GM23248 (cell line): ENCODE results near the gene PIF1. TPM values are rescaled to one million over a fixed set of nuclear protein-coding genes. Genes with fewer than 3 reads are reported as not detected.
A peak's percentile ranks its signal among the peaks of the same experiment; 100 is the strongest.
"Not testable (repeated sequence)": the region's sequence is repeated elsewhere in the genome, so short reads cannot be mapped to it uniquely, and the experiment has no call there.

Experiments
- DNase-seq: peaks from one replicate; pipeline ENCODE4 v3.0.0-alpha.2; 2015
- H2AFZ ChIP-seq: fragments of 200-600 bp; sonication (generic); 2 replicates; pipeline ENCODE4 v1.6.1; 2016; ENCODE audit warnings: antibody characterized with exemption
- H3F3A ChIP-seq: fragments of 200-600 bp; sonication (generic); 2 replicates; pipeline ENCODE4 v1.6.1; 2016; ENCODE audit warnings: mild to moderate bottlenecking, antibody characterized with exemption, mixed run types; ENCODE audit not compliant: insufficient read depth
- H3K27ac ChIP-seq: fragments of 200-600 bp; sonication (generic); 2 replicates; pipeline ENCODE4 v1.5.1; 2016; ENCODE audit warnings: mild to moderate bottlenecking
- H3K27me3 ChIP-seq: fragments of 200-600 bp; sonication (generic); replicated peaks from 2 replicates; pipeline ENCODE4 v1.6.1; 2016; ENCODE audit warnings: mild to moderate bottlenecking; ENCODE audit not compliant: insufficient read depth
- H3K36me3 ChIP-seq: fragments of 200-600 bp; sonication (generic); 2 replicates; pipeline ENCODE4 v1.6.1; 2016; ENCODE audit warnings: low read depth, mild to moderate bottlenecking
- H3K4me1 ChIP-seq: fragments of 200-600 bp; sonication (generic); 2 replicates; pipeline ENCODE4 v1.6.1; 2016; ENCODE audit warnings: mild to moderate bottlenecking; ENCODE audit not compliant: insufficient read depth
- H3K4me2 ChIP-seq: fragments of 200-600 bp; sonication (generic); one replicate; pipeline ENCODE4 v1.6.1; 2016; ENCODE audit warnings: mild to moderate bottlenecking; ENCODE audit not compliant: unreplicated experiment
- H3K4me3 ChIP-seq: fragments of 200-600 bp; sonication (generic); 2 replicates; pipeline ENCODE4 v1.5.1; 2016; ENCODE audit warnings: mild to moderate bottlenecking
- H3K79me2 ChIP-seq: fragments of 200-600 bp; sonication (generic); 2 replicates; pipeline ENCODE4 v1.6.1; 2016; ENCODE audit warnings: mild to moderate bottlenecking; ENCODE audit not compliant: insufficient read depth
- H3K9ac ChIP-seq: fragments of 200-600 bp; sonication (generic); 2 replicates; pipeline ENCODE4 v1.6.1; 2016; ENCODE audit warnings: mild to moderate bottlenecking
- H3K9me2 ChIP-seq: fragments of 200-600 bp; sonication (generic); 2 replicates; pipeline ENCODE4 v1.6.1; 2016; ENCODE audit warnings: mixed run types, mild to moderate bottlenecking, moderate library complexity; ENCODE audit not compliant: insufficient read depth
- H3K9me3 ChIP-seq: fragments of 200-600 bp; sonication (generic); one replicate; pipeline ENCODE4 v1.6.1; 2017; ENCODE audit warnings: low read depth
- H4K20me1 ChIP-seq: fragments of 200-600 bp; sonication (generic); 2 replicates; pipeline ENCODE4 v1.6.0; 2016; ENCODE audit not compliant: insufficient read depth
- EZH2 ChIP-seq: fragments of 200-600 bp; sonication (generic); IDR thresholded peaks from 2 replicates; pipeline ENCODE4 v1.6.1; 2018; ENCODE audit warnings: antibody characterized with exemption, mild to moderate bottlenecking; ENCODE audit not compliant: insufficient read depth, poor library complexity, severe bottlenecking
- EZH2phosphoT487 ChIP-seq: fragments of 200-600 bp; sonication (generic); IDR thresholded peaks from 2 replicates; pipeline ENCODE4 v1.6.1; 2018; ENCODE audit warnings: antibody characterized with exemption, moderate library complexity, mild to moderate bottlenecking, low read depth; ENCODE audit not compliant: insufficient read depth
- WGBS, 2 experiments: methylation state at CpG; one replicate each; pipeline ENCODE4 v1.1.6; 2015 to 2017; ENCODE audit warnings: low lambda C conversion rate in 2 of 2, low coverage in 1 of 2; ENCODE audit errors: missing lambda C conversion rate in 2 of 2; 5-methylcytosine and 5-hydroxymethylcytosine counted together
- in situ Hi-C: fragments of 300-500 bp; cut with MboI; formaldehyde crosslinking; loops from 2 replicates; pipeline ENCODE4 v1.15.0; 2020
- polyA plus RNA-seq: library from polyadenylated mRNA; unstranded; fragments of >200 nt; fragmentation: Nextera tagmentation; extraction: Ambion mirVana; gene quantifications from 2 replicates; pipeline ENCODE4 v1.2.1, GENCODE V29; 2016
- total RNA-seq: library from RNA; depleted of rRNA; stranded (reverse); fragments of >200 nt; shearing (Covaris generic); gene quantifications from 2 replicates; pipeline ENCODE4 v1.2.3, GENCODE V29; 2014

Gene PIF1
- total and polyA plus RNA-seq, 2 experiments from 2014 or later, result 7.0 to 9.7 TPM

DNA sequence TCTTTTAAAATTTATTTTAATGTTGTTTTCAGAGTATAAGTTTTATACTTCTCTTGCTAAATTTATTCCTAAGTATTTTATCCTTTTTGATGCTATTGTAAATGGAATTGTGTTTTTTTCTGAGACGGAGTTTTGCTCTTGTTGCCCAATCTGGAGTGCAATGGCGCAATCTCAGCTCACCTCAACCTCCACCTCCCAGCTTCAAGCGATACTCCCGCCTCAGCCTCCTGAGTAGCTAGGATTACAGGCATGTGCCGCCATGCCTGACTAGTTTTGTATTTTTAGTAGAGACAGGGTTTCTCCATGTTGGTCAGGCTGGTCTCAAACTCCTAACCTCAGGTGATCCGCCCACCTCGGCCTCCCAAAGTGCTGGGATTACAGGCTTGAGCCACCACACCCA, 30.1 kb downstream of the PIF1 start:
- H3K4me1 ChIP-seq, H3K9me2 ChIP-seq, H4K20me1 ChIP-seq, H2AFZ ChIP-seq, H3K27me3 ChIP-seq, in situ Hi-C loops, H3K36me3 ChIP-seq, H3K27ac ChIP-seq, H3K79me2 ChIP-seq, H3K4me3 ChIP-seq, DNase-seq, H3K9me3 ChIP-seq, H3K4me2 ChIP-seq, H3K9ac ChIP-seq, H3F3A ChIP-seq: not testable (repeated sequence)
- 95 to 98% methylated on average over 7 of the region's 7 CpGs for WGBS, 2 experiments

DNA sequence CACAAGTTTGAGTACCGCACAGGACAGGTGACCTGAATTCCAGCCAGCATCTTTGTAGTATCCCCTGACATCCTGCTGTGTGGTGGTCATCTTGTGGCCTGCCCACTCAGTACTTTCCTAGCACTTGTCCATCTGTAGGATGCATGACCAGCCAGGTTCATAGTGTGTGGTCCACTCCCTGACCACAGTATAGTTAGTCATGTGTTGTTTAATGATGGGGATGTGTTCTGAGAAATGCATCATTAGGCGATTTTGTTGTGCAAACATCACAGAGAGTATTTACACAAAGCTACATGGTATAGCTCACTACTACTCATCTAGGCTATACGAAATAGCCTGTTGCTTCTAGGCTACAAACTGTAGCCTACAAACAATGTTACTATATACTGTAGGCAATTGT, 33.2 kb downstream of the PIF1 start:
- H3K4me1 ChIP-seq, result no peaks in the 10 kb centered on the region
- DNase-seq, result peak; percentile 36
- H3K27ac ChIP-seq, result no peak overlapping the region
- no peaks in the 10 kb centered on the region for H3K27me3 ChIP-seq
- H3F3A ChIP-seq, result no peaks in the 10 kb centered on the region
- no peaks in the 10 kb centered on the region for H3K9me3 ChIP-seq
- TF ChIP-seq EZH2, result no peak
- TF ChIP-seq EZH2phosphoT487, result no peak
- no peaks in the 10 kb centered on the region for H3K79me2 ChIP-seq
- no peak overlapping the region for H3K4me2 ChIP-seq
- H4K20me1 ChIP-seq, result no peaks in the 10 kb centered on the region
- H3K4me3 ChIP-seq, result no peak overlapping the region
- H3K9me2 ChIP-seq, result no peaks in the 10 kb centered on the region
- in situ Hi-C loops, result no loop called here
- no peaks in the 10 kb centered on the region for H3K36me3 ChIP-seq
- 72 to 77% methylated on average over 3 of the region's 3 CpGs for WGBS, 2 experiments
- H2AFZ ChIP-seq, result no peak overlapping the region
- no peak overlapping the region for H3K9ac ChIP-seq

DNA sequence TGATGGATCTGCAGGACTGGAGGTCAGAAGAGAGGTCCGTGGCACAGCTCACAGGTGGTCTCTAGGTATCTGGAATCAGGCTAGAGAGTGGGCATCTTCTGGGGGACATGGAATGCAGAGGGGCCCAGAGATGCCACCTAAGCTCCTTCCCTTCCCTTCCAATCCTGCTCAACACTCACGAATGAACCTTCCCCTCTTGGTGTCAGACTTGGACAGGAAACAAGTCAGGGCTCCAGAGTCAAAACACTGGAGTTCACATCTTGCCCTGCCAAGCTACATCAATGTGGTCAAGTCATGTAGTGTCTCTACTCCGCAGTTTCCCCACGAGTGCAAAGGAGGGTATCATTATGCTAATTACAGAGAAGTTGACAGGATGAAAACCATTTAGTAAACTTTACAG, 34.0 kb downstream of the PIF1 start:
- TF ChIP-seq EZH2 (no peak), EZH2phosphoT487 (no peak)
- no peak overlapping the region for H3K9ac ChIP-seq
- H4K20me1 ChIP-seq, result no peaks in the 10 kb centered on the region
- no peaks in the 10 kb centered on the region for H3K79me2 ChIP-seq
- H3K9me2 ChIP-seq, result no peaks in the 10 kb centered on the region
- no peak overlapping the region for H3K27ac ChIP-seq
- no peaks in the 10 kb centered on the region for H3K36me3 ChIP-seq
- in situ Hi-C loops, result no loop called here
- no peaks in the 10 kb centered on the region for H3K9me3 ChIP-seq
- no peak overlapping the region for H3K4me2 ChIP-seq
- H2AFZ ChIP-seq, result no peak overlapping the region
- no peaks in the 10 kb centered on the region for H3F3A ChIP-seq
- no peak overlapping the region for H3K4me3 ChIP-seq
- WGBS, 2 experiments, result 40 to 41% methylated on average over 4 of the region's 4 CpGs
- no peaks in the 10 kb centered on the region for H3K4me1 ChIP-seq
- no peak for DNase-seq
- no peaks in the 10 kb centered on the region for H3K27me3 ChIP-seq

DNA sequence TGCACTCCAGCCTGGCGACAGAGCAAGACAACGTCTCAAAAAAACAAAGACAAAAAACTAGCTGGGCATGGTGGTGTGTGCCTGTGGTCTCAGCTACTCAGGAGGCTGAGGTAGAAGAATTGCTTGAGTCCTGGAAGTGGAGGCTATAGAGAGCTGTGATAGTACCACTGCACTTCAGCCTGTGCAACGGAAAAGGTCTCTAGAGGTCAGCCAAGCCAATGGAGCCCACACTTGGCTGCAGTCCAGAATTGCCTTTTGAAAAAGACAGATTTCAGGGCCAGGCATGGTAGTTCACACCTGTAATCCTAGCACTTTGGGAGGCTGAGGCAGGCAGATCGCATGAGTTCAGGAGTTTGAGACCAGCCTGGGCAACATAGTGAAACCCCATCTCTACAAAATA, 41.7 kb downstream of the PIF1 start:
- no peak overlapping the region for H3K4me3 ChIP-seq
- no peaks in the 10 kb centered on the region for H3K9me3 ChIP-seq
- H3K79me2 ChIP-seq, result no peaks in the 10 kb centered on the region
- no peak for DNase-seq
- no peak overlapping the region for H2AFZ ChIP-seq
- H3F3A ChIP-seq, result no peaks in the 10 kb centered on the region
- H3K27me3 ChIP-seq, result no peaks in the 10 kb centered on the region
- WGBS, 2 experiments, result 95 to 100% methylated on average over 4 of the region's 4 CpGs
- no peak overlapping the region for H3K4me2 ChIP-seq
- H4K20me1 ChIP-seq, result no peaks in the 10 kb centered on the region
- H3K9ac ChIP-seq, result no peak overlapping the region
- TF ChIP-seq EZH2phosphoT487, result no peak
- no peak for TF ChIP-seq EZH2
- in situ Hi-C loops, result no loop called here
- no peaks in the 10 kb centered on the region for H3K4me1 ChIP-seq
- no peak overlapping the region for H3K27ac ChIP-seq
- H3K9me2 ChIP-seq, result no peaks in the 10 kb centered on the region
- no peaks in the 10 kb centered on the region for H3K36me3 ChIP-seq

DNA sequence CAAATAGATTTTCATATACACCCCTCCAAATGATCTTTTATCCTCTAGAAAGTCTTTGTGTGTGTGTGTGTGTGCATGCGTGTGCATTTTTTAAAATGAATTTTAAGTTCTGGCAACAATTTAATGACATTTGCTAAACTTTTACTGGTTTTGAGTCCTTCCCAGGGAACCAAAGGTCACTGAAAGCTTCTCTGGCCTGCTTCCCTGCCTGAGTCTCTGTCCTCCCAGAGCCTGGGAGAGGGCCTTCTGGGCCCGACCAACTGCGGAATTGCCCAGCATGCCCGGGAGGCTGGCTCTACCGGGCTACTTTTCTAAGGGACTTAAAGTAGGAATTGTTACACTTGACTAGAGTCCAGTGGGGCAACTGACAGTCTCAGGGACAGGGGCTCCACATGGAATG, 42.7 kb downstream of the PIF1 start:
- no peaks in the 10 kb centered on the region for H3K79me2 ChIP-seq
- no peaks in the 10 kb centered on the region for H4K20me1 ChIP-seq
- TF ChIP-seq EZH2 (no peak), EZH2phosphoT487 (no peak)
- H3K4me1 ChIP-seq, result no peaks in the 10 kb centered on the region
- no peaks in the 10 kb centered on the region for H3F3A ChIP-seq
- H3K27me3 ChIP-seq, result no peaks in the 10 kb centered on the region
- no peak overlapping the region for H3K4me2 ChIP-seq
- no peak overlapping the region for H3K9ac ChIP-seq
- WGBS, 2 experiments, result 79 to 87% methylated on average over 5 of the region's 5 CpGs
- DNase-seq, result no peak
- no peak overlapping the region for H2AFZ ChIP-seq
- H3K4me3 ChIP-seq, result no peak overlapping the region
- no peaks in the 10 kb centered on the region for H3K9me3 ChIP-seq
- in situ Hi-C loops, result no loop called here
- no peak overlapping the region for H3K27ac ChIP-seq
- H3K9me2 ChIP-seq, result no peaks in the 10 kb centered on the region
- H3K36me3 ChIP-seq, result no peaks in the 10 kb centered on the region
